HG02642 (cell line): ENCODE results near the gene SLC7A14.
A peak's percentile ranks its signal among the peaks of the same experiment; 100 is the strongest.
"Not testable (repeated sequence)": the region's sequence is repeated elsewhere in the genome, so short reads cannot be mapped to it uniquely, and the experiment has no call there.

Experiments used
- ATAC-seq: cut with Tn5 transposase; IDR thresholded peaks from one replicate; pipeline ENCODE4 v1.9.1; 2021; ENCODE audit warnings: mild to moderate bottlenecking; ENCODE audit not compliant: unreplicated experiment, poor library complexity

Gene SLC7A14

GRCh38 chr3:170598091-170598502, 12.2 kb upstream of the SLC7A14 start:
- no peak for ATAC-seq

GRCh38 chr3:170594528-170594927, 8.7 kb upstream of the SLC7A14 start:
- no peak for ATAC-seq

- no peak for ATAC-seq
These were observed 7.8 kb upstream of the SLC7A14 start for GRCh38 chr3:170593634-170594033.

- no peak for ATAC-seq
These were observed 3.2 kb upstream of the SLC7A14 start for GRCh38 chr3:170589113-170589512.

- ATAC-seq: no peak
These were observed 603 bp downstream of the SLC7A14 start for GRCh38 chr3:170585008-170585936.

- no peak for ATAC-seq
These were observed 1.3 kb downstream of the SLC7A14 start for GRCh38 chr3:170584585-170585007.

GRCh38 chr3:170579646-170580045, 6.2 kb downstream of the SLC7A14 start:
- ATAC-seq: no peak

GRCh38 chr3:170572665-170573253, 13.1 kb downstream of the SLC7A14 start:
- ATAC-seq: peak; percentile 99

- ATAC-seq: not testable (repeated sequence)
These were observed 18.3 kb downstream of the SLC7A14 start for GRCh38 chr3:170567598-170567997.

GRCh38 chr3:170566413-170566812, 19.5 kb downstream of the SLC7A14 start:
- ATAC-seq: no peak

GRCh38 chr3:170565495-170565894, 20.4 kb downstream of the SLC7A14 start:
- ATAC-seq: no peak

GRCh38 chr3:170564664-170565063, 21.2 kb downstream of the SLC7A14 start:
- peak; percentile 28 for ATAC-seq

GRCh38 chr3:170563712-170564423, 22.0 kb downstream of the SLC7A14 start:
- peak; percentile 95 for ATAC-seq

GRCh38 chr3:170562080-170562479, 23.8 kb downstream of the SLC7A14 start:
- no peak for ATAC-seq

GRCh38 chr3:170560717-170561382, 25.0 kb downstream of the SLC7A14 start:
- ATAC-seq: no peak

- ATAC-seq: no peak
These were observed 25.6 kb downstream of the SLC7A14 start for GRCh38 chr3:170560296-170560695.

- no peak for ATAC-seq
These were observed 27.4 kb downstream of the SLC7A14 start for GRCh38 chr3:170558427-170558826.

GRCh38 chr3:170555329-170555728, 30.5 kb downstream of the SLC7A14 start:
- ATAC-seq: no peak

- ATAC-seq: no peak
These were observed 31.8 kb downstream of the SLC7A14 start for GRCh38 chr3:170553788-170554757.
